Loucy (cell line): Measurements from ENCODE around the gene SCAANT1.
A peak's percentile ranks its signal among the peaks of the same experiment; 100 is the strongest.

Experiments
- H2AFZ ChIP-seq: fragments of 200-600 bp; sonication (generic); 2 replicates; pipeline ENCODE4 v1.6.0; 2016; ENCODE audit warnings: antibody characterized with exemption, mild to moderate bottlenecking, low read length, moderate library complexity
- H3F3A ChIP-seq: fragments of 200-600 bp; 2 replicates; pipeline ENCODE4 v1.6.0; 2016; ENCODE audit warnings: antibody characterized with exemption, low read depth, mild to moderate bottlenecking
- H3K27me3 ChIP-seq: fragments of 200-600 bp; sonication (generic); 2 replicates; pipeline ENCODE4 v1.6.1; 2014; ENCODE audit warnings: low read length, mild to moderate bottlenecking; ENCODE audit not compliant: insufficient read depth, poor library complexity, severe bottlenecking
- H3K36me3 ChIP-seq: fragments of 200-600 bp; sonication (generic); 2 replicates; pipeline ENCODE4 v1.6.1; 2016; ENCODE audit warnings: low read length; ENCODE audit not compliant: insufficient read depth
- H3K4me1 ChIP-seq: fragments of 200-600 bp; sonication (generic); 2 replicates; pipeline ENCODE4 v1.5.1; 2014; ENCODE audit warnings: low read length, mild to moderate bottlenecking; ENCODE audit not compliant: insufficient read depth, poor library complexity, severe bottlenecking
- H3K4me2 ChIP-seq: fragments of 200-600 bp; sonication (generic); 2 replicates; pipeline ENCODE4 v1.6.0; 2014; ENCODE audit warnings: antibody characterized with exemption, low read length, low read depth, mild to moderate bottlenecking; ENCODE audit not compliant: poor library complexity, severe bottlenecking
- H3K4me3 ChIP-seq: fragments of 200-600 bp; sonication (generic); 2 replicates; pipeline ENCODE4 v1.5.1; 2014; ENCODE audit warnings: low read length, mild to moderate bottlenecking, mixed read lengths; ENCODE audit not compliant: poor library complexity, severe bottlenecking
- H3K79me2 ChIP-seq: fragments of 200-600 bp; sonication (generic); 2 replicates; pipeline ENCODE4 v1.6.1; 2014; ENCODE audit warnings: low read length; ENCODE audit not compliant: insufficient read depth
- H3K9ac ChIP-seq: fragments of 200-600 bp; sonication (generic); 2 replicates; pipeline ENCODE4 v1.6.0; 2014; ENCODE audit warnings: mild to moderate bottlenecking, low read depth, low read length, moderate library complexity; ENCODE audit not compliant: poor library complexity, severe bottlenecking
- H3K9me2 ChIP-seq: fragments of 200-600 bp; sonication (generic); replicated peaks from 2 replicates; pipeline ENCODE4 v1.6.1; 2016; ENCODE audit warnings: low read depth, low read length, mixed read lengths
- H3K9me3 ChIP-seq: fragments of 200-600 bp; sonication (generic); 2 replicates; pipeline ENCODE4 v1.6.1; 2014; ENCODE audit warnings: mild to moderate bottlenecking, antibody characterized with exemption, low read length, low read depth; ENCODE audit not compliant: insufficient read depth
- H4K20me1 ChIP-seq: fragments of 200-600 bp; sonication (generic); 2 replicates; pipeline ENCODE4 v1.6.0; 2014; ENCODE audit warnings: antibody characterized with exemption, low read length, mild to moderate bottlenecking; ENCODE audit not compliant: insufficient read depth, poor library complexity, severe bottlenecking
- CTCF ChIP-seq: fragments of 200-600 bp; sonication (generic); conservative IDR thresholded peaks from 2 replicates; pipeline ENCODE4 v1.5.1; 2014; ENCODE audit warnings: mild to moderate bottlenecking, antibody characterized with exemption, low read length
- EZH2phosphoT487 ChIP-seq: fragments of 200-600 bp; IDR thresholded peaks from 2 replicates; pipeline ENCODE4 v1.6.1; 2018; ENCODE audit warnings: antibody characterized with exemption, mild to moderate bottlenecking, moderate library complexity, borderline replicate concordance

The SCAANT1 gene

GRCh38 chr3:63872135-63872924 lies 39.9 kb downstream of the SCAANT1 start:
- TF ChIP-seq EZH2phosphoT487 (no peak), CTCF (no peak)
- Histone ChIP-seq H4K20me1 (peaks cover 72% of the 10 kb centered on the region), H3K4me3 (no peak overlapping the region)

GRCh38 chr3:63870615-63871005 lies 41.6 kb downstream of the SCAANT1 start:
- H3K36me3 ChIP-seq: no peaks in the 10 kb centered on the region
- no peak overlapping the region for H2AFZ ChIP-seq
- peaks cover 70% of the 10 kb centered on the region for H4K20me1 ChIP-seq
- H3K9me2 ChIP-seq: no peaks in the 10 kb centered on the region
- no peak for TF ChIP-seq EZH2phosphoT487
- TF ChIP-seq CTCF: no peak
- no peaks in the 10 kb centered on the region for H3K27me3 ChIP-seq
- H3K4me3 ChIP-seq: no peak overlapping the region
- H3F3A ChIP-seq: no peaks in the 10 kb centered on the region
- no peak overlapping the region for H3K9ac ChIP-seq
- no peaks in the 10 kb centered on the region for H3K9me3 ChIP-seq
- H3K4me2 ChIP-seq: peak overlapping the region; percentile 91
- H3K4me1 ChIP-seq: peaks cover 59% of the 10 kb centered on the region
- H3K79me2 ChIP-seq: peaks cover 97% of the 10 kb centered on the region

More at GRCh38 chr3:63872135-63872924, 39.9 kb downstream of the SCAANT1 start:
- H3K4me1 ChIP-seq: peaks cover 61% of the 10 kb centered on the region
- H3K9me3 ChIP-seq: no peaks in the 10 kb centered on the region
- H3F3A ChIP-seq: no peaks in the 10 kb centered on the region
- no peak overlapping the region for H2AFZ ChIP-seq
- no peaks in the 10 kb centered on the region for H3K36me3 ChIP-seq
- no peaks in the 10 kb centered on the region for H3K27me3 ChIP-seq
- no peaks in the 10 kb centered on the region for H3K9me2 ChIP-seq
- peaks cover 98% of the 10 kb centered on the region for H3K79me2 ChIP-seq
- H3K9ac ChIP-seq: no peak overlapping the region
- H3K4me2 ChIP-seq: no peak overlapping the region

- no peaks in the 10 kb centered on the region for H3K36me3 ChIP-seq
- H3F3A ChIP-seq: no peaks in the 10 kb centered on the region
- peaks cover 59% of the 10 kb centered on the region for H3K4me1 ChIP-seq
- TF ChIP-seq CTCF: no peak
- TF ChIP-seq EZH2phosphoT487: no peak
- H2AFZ ChIP-seq: no peak overlapping the region
- no peak overlapping the region for H3K4me3 ChIP-seq
- H3K27me3 ChIP-seq: no peaks in the 10 kb centered on the region
- peaks cover 96% of the 10 kb centered on the region for H3K79me2 ChIP-seq
- H3K9me3 ChIP-seq: no peaks in the 10 kb centered on the region
- peak overlapping the region; percentile 91 for H3K4me2 ChIP-seq
- no peaks in the 10 kb centered on the region for H3K9me2 ChIP-seq
- peaks cover 71% of the 10 kb centered on the region for H4K20me1 ChIP-seq
- no peak overlapping the region for H3K9ac ChIP-seq
Observed at GRCh38 chr3:63869940-63870614, 42.1 kb downstream of the SCAANT1 start.
